H1 (cell line): ENCODE results near the gene TRAPPC5. TPM values are rescaled to one million over a fixed set of nuclear protein-coding genes. Genes with fewer than 3 reads are reported as not detected.

Experiments used
- BCL11A ChIP-seq, 2 experiments: IDR thresholded peaks; one replicate each; pipeline ENCODE4 v1.6.1; 2011; ENCODE audit warnings: low read depth in 2 of 2, low read length in 2 of 2, mild to moderate bottlenecking in 2 of 2
- BRCA1 ChIP-seq: IDR thresholded peaks from 2 replicates; pipeline ENCODE4 v1.6.1; 2012; ENCODE audit warnings: low read depth, low read length, improper control_type of control experiment
- POLR2A ChIP-seq, 2 experiments: IDR thresholded peaks; 1 replicate in 1 of 2; 2 replicates in 1 of 2; pipeline ENCODE4 v1.6.1; 2011; ENCODE audit warnings: low read depth in 2 of 2, low read length in 2 of 2, mild to moderate bottlenecking in 2 of 2; ENCODE audit errors: control extremely low read depth in 1 of 2
- RXRA ChIP-seq: IDR thresholded peaks from 2 replicates; pipeline ENCODE4 v1.6.1; 2011; ENCODE audit warnings: low read depth, mild to moderate bottlenecking, low read length, moderate library complexity; ENCODE audit not compliant: insufficient read depth
- SIX5 ChIP-seq: IDR thresholded peaks from 2 replicates; pipeline ENCODE4 v1.6.1; 2011; ENCODE audit warnings: mild to moderate bottlenecking, low read depth, low read length
- SUZ12 ChIP-seq: fragments of 200-600 bp; sonication (generic); IDR thresholded peaks from 2 replicates; pipeline ENCODE4 v1.6.1; 2012; ENCODE audit warnings: mild to moderate bottlenecking, inconsistent platforms, low read length, moderate library complexity, mixed read lengths
- TBP ChIP-seq: IDR thresholded peaks from 2 replicates; pipeline ENCODE4 v1.6.1; 2011; ENCODE audit warnings: low read depth, low read length, improper control_type of control experiment
- polyA plus RNA-seq, 7 experiments: library from polyadenylated mRNA; depleted of rRNA in 3 of 7; stranded (reverse) in 5 of 7; unstranded in 2 of 7; fragments of >200 nt in 5 of 7; fragments of 200-250 nt in 2 of 7; gene quantifications; 1 replicate in 5 of 7; 2 replicates in 1 of 7; 4 replicates in 1 of 7; pipeline versions ENCODE4 v1.2.1 to v1.2.3, GENCODE V29; 2011 to 2013; ENCODE audit warnings: missing spikeins in 2 of 7, mixed read lengths in 2 of 7
- total RNA-seq: library from RNA; stranded (reverse); fragmentation: NEBNext Ultra II Directional; extraction: Animal tissue kit (Norgen Biotek cat#: 25700); gene quantifications from 2 replicates; pipeline ENCODE4 v1.2.1, GENCODE V29; 2021
- TF ChIP-seq, protein P1 (sequence below): IDR thresholded peaks from 2 replicates; pipeline ENCODE4 v1.6.1; 2012; ENCODE audit warnings: inconsistent platforms

Gene TRAPPC5
- total and polyA plus RNA-seq, 2 of the 8 experiments (the other 6 are each of a cell fraction or from before 2014, with no cell fraction given): 109 to 120 TPM

DNA sequence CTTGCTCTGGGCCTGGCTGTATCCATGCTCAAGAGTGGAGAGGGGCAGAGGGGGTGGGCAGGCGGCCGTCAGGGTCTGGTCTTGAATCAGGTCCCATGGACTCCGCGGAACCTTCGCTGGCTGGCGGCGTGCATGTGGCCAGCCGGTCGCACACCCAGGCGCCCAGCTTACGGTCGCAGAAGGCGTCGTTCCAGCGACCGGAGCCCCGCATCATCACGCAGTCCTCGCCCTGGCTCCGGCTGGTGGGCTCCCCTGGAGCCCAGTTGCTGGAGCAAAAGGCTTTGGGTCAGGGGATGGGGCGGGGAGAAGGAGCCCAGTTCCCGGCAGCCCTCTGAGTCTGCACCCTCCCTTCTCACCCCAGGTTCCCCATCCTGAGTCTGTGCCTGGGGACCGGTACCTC lies 8.5 kb downstream of the TRAPPC5 start (continued):
- no peak for TF ChIP-seq BCL11A (IDR thresholded peaks at IDR 0.05; ENCODE audit: low read depth in 2 of 2, low read length in 2 of 2)
- TF ChIP-seq RXRA: no peak
- no peak for TF ChIP-seq POLR2A (IDR thresholded peaks at IDR 0.05; ENCODE audit: control extremely low read depth in 1 of 2, low read depth in 2 of 2, low read length in 2 of 2)
- TF ChIP-seq BRCA1: no peak
- TF ChIP-seq, protein P1, sequence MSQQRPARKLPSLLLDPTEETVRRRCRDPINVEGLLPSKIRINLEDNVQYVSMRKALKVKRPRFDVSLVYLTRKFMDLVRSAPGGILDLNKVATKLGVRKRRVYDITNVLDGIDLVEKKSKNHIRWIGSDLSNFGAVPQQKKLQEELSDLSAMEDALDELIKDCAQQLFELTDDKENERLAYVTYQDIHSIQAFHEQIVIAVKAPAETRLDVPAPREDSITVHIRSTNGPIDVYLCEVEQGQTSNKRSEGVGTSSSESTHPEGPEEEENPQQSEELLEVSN: no peak
- TF ChIP-seq SUZ12: no peak
- TF ChIP-seq TBP: no peak
- no peak for TF ChIP-seq SIX5
- TF ChIP-seq, all 59 proteins: peak for 0
